Duodenal mucosa (tissue), 2 donors: ENCODE results near the gene CA7.

ENCODE experiments used
- H3K27ac ChIP-seq: one replicate; pipeline ENCODE4 v1.7.0; 2013; ENCODE audit warnings: low read depth, low read length
- H3K27me3 ChIP-seq, 2 donors: one replicate each; pipeline ENCODE4 v1.7.0; 2013; ENCODE audit warnings: low read length in 2 of 2, control low read depth in 1 of 2; ENCODE audit not compliant: insufficient read depth in 2 of 2, control insufficient read depth in 1 of 2
- H3K36me3 ChIP-seq, 2 donors: one replicate each; pipeline ENCODE4 v1.7.0; 2013; ENCODE audit warnings: low read length in 2 of 2, control low read depth in 1 of 2; ENCODE audit not compliant: insufficient read depth in 2 of 2, control insufficient read depth in 1 of 2
- H3K4me1 ChIP-seq, 2 donors: one replicate each; pipeline ENCODE4 v1.7.0; 2013; ENCODE audit warnings: low read length in 2 of 2, control low read depth in 1 of 2; ENCODE audit not compliant: insufficient read depth in 2 of 2, control insufficient read depth in 1 of 2
- H3K4me3 ChIP-seq, 2 donors: one replicate each; pipeline ENCODE4 v1.7.0; 2013; ENCODE audit warnings: low read length in 2 of 2, low read depth in 1 of 2
- H3K9ac ChIP-seq, 2 donors: one replicate each; pipeline ENCODE4 v1.7.0; 2013; ENCODE audit warnings: low read length in 2 of 2, low read depth in 1 of 2
- H3K9me3 ChIP-seq, 2 donors: one replicate each; pipeline ENCODE4 v1.7.0; 2013; ENCODE audit warnings: low read length in 2 of 2, control low read depth in 1 of 2; ENCODE audit not compliant: control insufficient read depth in 1 of 2

CA7 gene

GRCh38 chr16:66871840-66872239 lies 27.6 kb downstream of the CA7 start:
- no peaks in the 10 kb centered on the region for H3K9me3 ChIP-seq
- no peak overlapping the region for H3K4me3 ChIP-seq
- H3K27ac ChIP-seq = no peak overlapping the region
- peak overlapping the region in 1 of 2 donors; percentile 21 for H3K9ac ChIP-seq
- no peaks in the 10 kb centered on the region for H3K36me3 ChIP-seq
- H3K4me1 ChIP-seq = peaks cover 17 to 19% of the 10 kb centered on the region in 2 donors
- no peaks in the 10 kb centered on the region for H3K27me3 ChIP-seq

DNA sequence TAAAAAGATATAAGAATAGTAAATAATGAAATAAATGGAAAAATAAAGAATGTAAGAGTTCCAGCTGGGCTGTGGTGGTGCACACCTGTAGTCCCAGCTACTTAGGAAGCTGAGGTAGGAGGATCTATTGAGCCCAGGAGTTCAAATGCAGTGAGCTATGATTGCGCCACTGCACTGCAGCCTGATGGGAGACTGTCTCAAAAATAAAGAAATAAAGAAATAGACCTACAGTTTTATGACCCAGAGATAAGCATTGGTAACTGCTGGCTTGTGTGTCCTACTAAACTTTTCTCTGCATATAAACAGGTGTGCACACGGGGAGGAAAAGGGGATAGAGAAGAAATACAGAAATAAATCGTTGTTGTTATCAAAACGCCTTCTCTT lies 28.3 kb downstream of the CA7 start:
- Histone ChIP-seq H3K4me1 (peaks cover 17 to 19% of the 10 kb centered on the region in 2 donors), H3K27ac (peak overlapping the region; percentile 41), H3K36me3 (no peaks in the 10 kb centered on the region), H3K4me3 (peak overlapping the region; percentile 36 to 68), H3K9ac (peak overlapping the region; percentile 7 to 71), H3K27me3 (no peaks in the 10 kb centered on the region), H3K9me3 (no peaks in the 10 kb centered on the region)

DNA sequence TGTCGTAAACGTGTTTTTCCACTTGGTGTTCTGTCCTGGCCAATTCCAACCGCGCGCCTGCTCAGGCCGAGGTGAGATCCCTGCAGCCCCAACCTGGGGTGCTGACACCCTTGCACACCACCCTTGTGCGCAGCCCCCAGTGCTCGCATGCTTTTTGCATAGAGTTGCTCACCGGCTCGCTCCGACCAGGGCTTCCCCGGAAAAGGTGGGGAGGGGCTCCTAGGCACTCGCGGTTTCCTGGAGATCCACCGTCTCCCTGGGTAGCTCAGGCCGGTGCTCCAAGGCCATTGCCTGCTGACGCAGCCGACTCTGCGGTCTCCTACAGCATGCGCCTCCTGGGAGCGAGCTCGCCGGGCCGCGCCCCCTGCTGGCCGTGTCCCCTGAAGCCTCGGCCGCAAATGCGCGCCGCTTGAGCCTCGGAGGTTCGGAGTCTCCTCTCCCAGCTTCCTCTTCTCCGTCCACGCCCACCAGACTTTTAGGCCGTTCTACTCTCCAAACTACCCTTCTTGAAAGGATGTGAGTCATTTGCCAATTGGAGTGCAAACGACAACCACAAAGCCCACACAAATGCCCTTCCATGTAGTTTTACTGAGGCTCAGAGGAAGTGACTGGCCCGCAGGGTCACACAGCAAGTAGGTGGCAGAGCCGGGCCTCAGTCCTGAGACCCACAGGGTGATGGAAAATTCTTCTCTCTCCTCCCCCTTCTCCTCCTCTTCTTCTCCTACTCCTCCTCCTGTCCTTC lies 28.9 kb downstream of the CA7 start:
- Histone ChIP-seq H3K36me3 (no peaks in the 10 kb centered on the region), H3K27ac (peak overlapping the region; percentile 41), H3K4me1 (peaks cover 19 to 22% of the 10 kb centered on the region in 2 donors), H3K9me3 (no peaks in the 10 kb centered on the region), H3K9ac (peak overlapping the region; percentile 7 to 71), H3K4me3 (peak overlapping the region; percentile 36 to 68), H3K27me3 (no peaks in the 10 kb centered on the region)

- Histone ChIP-seq H3K36me3 (no peaks in the 10 kb centered on the region), H3K9me3 (no peaks in the 10 kb centered on the region), H3K4me3 (no peak overlapping the region), H3K9ac (peak overlapping the region in 1 of 2 donors; percentile 7), H3K27me3 (no peaks in the 10 kb centered on the region), H3K27ac (no peak overlapping the region), H3K4me1 (peaks cover 24 to 25% of the 10 kb centered on the region in 2 donors)
These were observed 29.5 kb downstream of the CA7 start for GRCh38 chr16:66873685-66874055.

DNA sequence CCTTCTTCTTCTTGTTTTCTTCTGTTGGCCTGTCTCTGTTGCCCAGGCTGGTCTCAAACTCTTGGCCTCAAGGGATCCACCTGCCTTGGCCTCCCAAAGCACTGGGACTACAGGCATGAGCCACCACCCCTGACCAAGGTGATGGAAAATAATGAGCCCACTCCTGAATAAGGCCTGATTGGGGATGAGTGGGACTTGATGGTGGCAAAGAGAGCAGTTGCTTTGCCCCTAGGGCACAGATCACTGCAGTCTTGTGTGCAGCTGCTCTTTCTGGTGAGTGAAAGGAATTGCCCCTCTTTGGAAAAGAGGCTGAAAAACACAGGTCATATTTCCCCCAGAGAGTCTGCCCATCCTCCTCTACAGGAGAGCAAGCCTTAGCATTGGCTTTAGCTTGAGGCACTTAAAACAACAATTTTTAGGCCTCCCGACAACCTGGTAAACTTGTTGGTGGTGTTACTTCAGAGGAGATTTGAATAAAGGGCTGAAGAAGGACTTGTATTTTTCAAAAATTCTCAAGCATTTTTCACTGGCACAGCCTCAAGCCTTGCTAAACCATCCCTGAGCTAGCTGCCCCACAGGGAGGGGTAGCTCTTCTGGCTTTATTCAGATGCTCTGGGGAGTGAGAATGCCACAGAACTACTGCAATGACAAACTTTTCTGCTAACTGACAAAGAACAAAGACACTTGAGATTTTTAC lies 30.0 kb downstream of the CA7 start:
- no peaks in the 10 kb centered on the region for H3K9me3 ChIP-seq
- no peak overlapping the region for H3K9ac ChIP-seq
- H3K27me3 ChIP-seq = no peaks in the 10 kb centered on the region
- H3K4me3 ChIP-seq = no peak overlapping the region
- no peak overlapping the region for H3K27ac ChIP-seq
- H3K36me3 ChIP-seq = no peaks in the 10 kb centered on the region
- peaks cover 24 to 25% of the 10 kb centered on the region in 2 donors for H3K4me1 ChIP-seq

DNA sequence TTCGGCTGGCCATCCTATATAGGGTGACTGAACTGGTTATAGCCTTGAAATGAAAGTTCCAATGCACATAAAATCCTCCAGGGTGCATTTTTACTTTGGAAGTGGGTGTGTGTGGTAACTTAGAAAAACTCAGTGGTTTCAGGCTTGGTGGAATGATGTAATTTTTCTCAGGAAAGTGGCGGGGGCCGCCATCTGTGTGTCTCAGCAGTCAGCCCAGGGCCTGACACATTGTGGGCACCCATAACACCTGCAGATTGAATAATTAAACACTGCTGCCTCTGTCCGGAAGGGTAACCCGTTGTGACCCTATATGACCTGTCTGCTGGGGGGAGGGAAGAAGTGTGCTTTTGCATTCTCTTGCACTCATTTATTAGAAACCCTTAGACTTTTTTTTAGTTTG lies 33.9 kb downstream of the CA7 start:
- Histone ChIP-seq H3K4me1 (peaks cover 14 to 15% of the 10 kb centered on the region in 2 donors), H3K4me3 (no peak overlapping the region), H3K36me3 (no peaks in the 10 kb centered on the region), H3K9me3 (no peaks in the 10 kb centered on the region), H3K27ac (no peak overlapping the region), H3K27me3 (no peaks in the 10 kb centered on the region), H3K9ac (no peak overlapping the region)

GRCh38 chr16:66880288-66881013 lies 36.2 kb downstream of the CA7 start, which contains the start of gene PDP2:
Gene PDP2 (plus strand): TSS chr16:66880515. CDS start chr16:66884285, 3,770 bp downstream.
- Histone ChIP-seq H3K9me3 (no peaks in the 10 kb centered on the region), H3K27ac (peak within 1 kb of the TSS; percentile 15), H3K27me3 (no peaks in the 10 kb centered on the region), H3K36me3 (peaks cover 7 to 14% of the 10 kb centered on the region in 2 donors), H3K9ac (peak within 1 kb of the TSS; percentile 70 to 85), H3K4me3 (peak within 1 kb of the TSS; percentile 80 to 89), H3K4me1 (peaks cover 11 to 15% of the 10 kb centered on the region in 2 donors)

- Histone ChIP-seq H3K27ac (no peak overlapping the region), H3K4me3 (peak overlapping the region; percentile 80 to 89), H3K9me3 (no peaks in the 10 kb centered on the region), H3K4me1 (peaks cover 11 to 15% of the 10 kb centered on the region in 2 donors), H3K9ac (peak overlapping the region; percentile 70 to 85), H3K36me3 (peaks cover 7 to 19% of the 10 kb centered on the region in 2 donors), H3K27me3 (no peaks in the 10 kb centered on the region)
These were observed 36.8 kb downstream of the CA7 start for GRCh38 chr16:66881014-66881417.

- Histone ChIP-seq H3K4me1 (peaks cover 11 to 15% of the 10 kb centered on the region in 2 donors), H3K9ac (no peak overlapping the region), H3K27me3 (no peaks in the 10 kb centered on the region), H3K4me3 (peak overlapping the region in 1 of 2 donors; percentile 43), H3K9me3 (no peaks in the 10 kb centered on the region), H3K27ac (no peak overlapping the region), H3K36me3 (peaks cover 7 to 20% of the 10 kb centered on the region in 2 donors)
These were observed 37.3 kb downstream of the CA7 start for GRCh38 chr16:66881560-66881959.
